Right lobe of liver (tissue), 6 donors: ENCODE results near the gene CTDSP2. TPM values are rescaled to one million over a fixed set of nuclear protein-coding genes. Genes with fewer than 3 reads are reported as not detected.

Experiments used
- ATAC-seq, 4 donors: fragments of 200-7000 bp; cut with Tn5 transposase; one replicate each; pipeline ENCODE4 v1.9.1; 2020; ENCODE audit warnings: mild to moderate bottlenecking in 4 of 4, moderate library complexity in 4 of 4
- DNase-seq, 3 donors: peaks; one replicate each; pipeline ENCODE4 v3.0.0-alpha.2; 2020
- H3K27ac ChIP-seq, 3 donors: fragments of 200-600 bp; one replicate each; pipeline ENCODE4 v1.8.0; 2022
- H3K27me3 ChIP-seq, 2 donors: fragments of 200-600 bp; one replicate each; pipeline ENCODE4 v1.8.0; 2022
- H3K36me3 ChIP-seq, 4 donors: fragments of 200-600 bp; sonication (generic) in 1 of 4; one replicate each; pipeline versions ENCODE4 v1.5.1 to v1.8.0; 2017 to 2022; ENCODE audit warnings: control low read depth in 1 of 4
- H3K4me1 ChIP-seq, 4 donors: fragments of 200-600 bp; sonication (generic) in 1 of 4; one replicate each; pipeline versions ENCODE4 v1.5.1 to v1.8.0; 2017 to 2022; ENCODE audit warnings: control low read depth in 1 of 4
- H3K4me3 ChIP-seq, 3 donors: fragments of 200-600 bp; one replicate each; pipeline ENCODE4 v1.8.0; 2022
- H3K9me3 ChIP-seq, 4 donors: fragments of 200-600 bp; sonication (generic) in 1 of 4; one replicate each; pipeline versions ENCODE4 v1.5.1 to v1.8.0; 2017 to 2022; ENCODE audit warnings: control low read depth in 1 of 4
- CTCF ChIP-seq, 4 donors: fragments of 200-600 bp in 3 of 4; fragments of 450-650 bp in 1 of 4; IDR thresholded peaks; one replicate each; pipeline versions ENCODE4 v1.5.1 to v1.8.0; 2016 to 2022; ENCODE audit warnings: antibody characterized with exemption in 4 of 4, mild to moderate bottlenecking in 2 of 4
- POLR2A ChIP-seq: fragments of 450-650 bp; IDR thresholded peaks from one replicate; pipeline ENCODE4 v1.6.1; 2017; ENCODE audit warnings: antibody characterized with exemption, mild to moderate bottlenecking
- WGBS: methylation state at CpG from one replicate; pipeline ENCODE4 v1.1.6; 2018; ENCODE audit warnings: low coverage, low lambda C conversion rate; ENCODE audit not compliant: insufficient coverage; ENCODE audit errors: missing lambda C conversion rate; 5-methylcytosine and 5-hydroxymethylcytosine counted together
- intact Hi-C, 2 donors: fragments of 100-400 bp; cut with DNase I; formaldehyde crosslinking; loops; one replicate each; pipeline versions ENCODE4 v1.11.2 to v1.14.1; 2022
- total RNA-seq, 6 experiments: library from RNA; depleted of rRNA in 2 of 6; stranded (reverse); fragments of >200 nt in 2 of 6; fragmentation: NEBNext Ultra II Directional in 3 of 6; extraction: Animal tissue kit (Norgen Biotek cat#: 25700) in 3 of 6; gene quantifications; one replicate each; pipeline versions ENCODE4 v1.1.0 to v1.2.4, GENCODE V29; 2016 to 2023
- donor health status: DM: no; HTN: yes; CAD: no.
- donor health status: DM: no; HTN: no; CAD: no.
- donor health status: DM: no; HTN: no; CAD: no.
- donor health status: DM: no; HTN: yes; CAD: no.
- donor health status: DM: no; HTN: yes; CAD: no.

The CTDSP2 gene
- total RNA-seq, 6 experiments from 2014 or later: 39.3 to 84.2 (median 64.7) TPM

- WGBS: no CpG with 5 or more reads among the region's 26 CpGs
- H3K9me3 ChIP-seq: no peaks in the 10 kb centered on the region
- no peaks in the 10 kb centered on the region for H3K27me3 ChIP-seq
- DNase-seq: no peak
- H3K36me3 ChIP-seq: no peaks in the 10 kb centered on the region
- peak overlapping the region; percentile 98 to 99 (median 99) for H3K27ac ChIP-seq
- H3K4me1 ChIP-seq: peaks cover 0 to 34% (median 24%) of the 10 kb centered on the region in 4 donors
- peak overlapping the region; percentile 99 for H3K4me3 ChIP-seq
- no peak for TF ChIP-seq CTCF (IDR thresholded peaks at IDR 0.05)
- TF ChIP-seq POLR2A: no peak
- peak; percentile 1 to 19 (median 6) for ATAC-seq
- intact Hi-C loops: no loop called here
Measured at GRCh38 chr12:57846285-57846576, 298 bp downstream of the CTDSP2 start.

DNA sequence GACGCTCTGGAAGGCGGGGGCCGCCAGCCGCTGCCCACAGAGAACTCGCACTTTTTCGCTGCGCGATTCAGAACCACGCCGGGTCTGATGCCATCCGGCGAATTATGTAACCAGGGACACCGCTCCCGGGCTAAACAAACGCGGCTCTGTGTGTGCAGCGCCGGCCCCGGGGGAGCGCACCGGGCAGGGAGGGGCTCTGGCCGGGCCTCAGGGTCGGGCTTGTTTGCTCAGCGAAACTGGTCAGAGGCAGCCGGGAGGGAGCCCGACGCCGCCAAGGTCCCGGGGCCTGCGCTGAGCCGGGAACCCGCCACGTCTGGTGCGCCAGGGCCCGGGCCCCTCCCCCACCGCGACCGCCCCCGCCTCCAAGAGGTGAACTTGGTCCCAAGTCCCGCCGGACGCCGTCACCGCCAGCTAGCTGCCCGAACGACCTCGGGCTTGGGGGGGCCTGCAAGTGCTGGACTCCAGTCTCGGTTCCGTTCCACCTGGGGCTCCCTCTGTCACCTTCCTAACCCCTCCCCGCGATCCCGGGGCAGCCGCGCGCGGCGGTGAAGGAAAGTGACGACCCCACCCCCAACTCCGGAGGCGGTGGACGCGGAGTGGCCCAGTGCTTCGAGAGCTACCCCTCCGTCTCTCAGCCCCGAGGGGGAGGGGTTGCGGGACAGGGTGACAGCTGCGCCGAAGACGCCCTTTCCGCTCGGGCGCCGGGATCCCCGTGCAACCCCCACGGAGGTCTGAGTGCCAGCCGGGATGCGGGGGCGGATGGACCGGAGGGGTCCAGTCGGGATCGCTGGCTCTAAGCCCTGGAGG, 848 bp downstream of the CTDSP2 start:
- Histone ChIP-seq H3K27me3 (no peaks in the 10 kb centered on the region), H3K9me3 (no peaks in the 10 kb centered on the region), H3K27ac (peak overlapping the region; percentile 98 to 99 (median 99)), H3K4me1 (peaks cover 0 to 40% (median 29%) of the 10 kb centered on the region in 4 donors), H3K4me3 (peak overlapping the region; percentile 99), H3K36me3 (no peaks in the 10 kb centered on the region)
- no peak for TF ChIP-seq CTCF (IDR thresholded peaks at IDR 0.05)
- TF ChIP-seq POLR2A: peak; percentile 60
- ATAC-seq (peak; percentile 59 to 74 (median 73)), DNase-seq (peak; percentile 91 to 95 (median 95))
- WGBS: under 1% methylated on average over 32 of the region's 81 CpGs
- intact Hi-C loops: no loop called here

DNA sequence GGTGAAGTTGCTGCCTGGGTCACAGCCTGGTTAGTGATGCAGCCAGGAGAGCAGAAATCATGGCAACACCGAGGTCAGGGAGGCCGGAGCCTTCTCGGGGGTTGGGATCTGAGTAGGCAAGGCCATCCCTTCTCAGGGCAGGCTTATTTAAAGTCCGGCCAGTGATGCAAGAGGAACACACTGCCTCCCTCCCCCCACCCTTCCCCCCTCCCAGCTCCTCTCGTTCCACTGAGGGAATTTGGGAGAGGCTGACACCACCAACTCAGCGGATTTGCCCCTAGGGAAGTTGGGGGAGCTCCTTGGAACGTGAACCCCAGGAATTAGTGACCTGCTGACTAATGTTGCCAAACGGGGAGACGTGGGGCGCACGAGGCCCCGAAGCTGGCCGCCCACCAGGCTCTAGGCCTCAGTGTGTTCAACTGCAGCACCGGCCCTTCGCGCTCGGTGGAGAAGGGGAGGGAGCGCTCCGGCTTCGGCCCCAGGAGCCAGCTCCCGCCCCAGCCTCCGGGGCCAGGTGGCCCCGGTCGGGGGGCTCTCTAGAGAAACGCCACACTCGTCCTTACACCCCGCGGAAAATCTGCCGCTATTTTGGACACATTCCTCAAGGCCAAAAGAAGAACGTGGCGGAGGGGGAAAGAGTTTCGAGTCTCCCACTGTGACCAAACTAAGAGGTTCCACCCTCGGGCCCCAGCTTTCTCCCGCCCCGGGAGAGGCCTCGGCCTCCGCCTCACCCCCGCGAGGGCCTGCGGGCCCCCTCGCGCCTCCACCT, 1.6 kb downstream of the CTDSP2 start:
- 0% methylated on average over 6 of the region's 42 CpGs for WGBS
- peak overlapping the region; percentile 98 to 99 (median 99) for H3K27ac ChIP-seq
- TF ChIP-seq CTCF (IDR thresholded peaks at IDR 0.05) (no peak), POLR2A (no peak)
- peak; percentile 40 to 61 (median 52) for ATAC-seq
- peak; percentile 73 to 91 (median 90) for DNase-seq
- H3K36me3 ChIP-seq: no peaks in the 10 kb centered on the region
- no peaks in the 10 kb centered on the region for H3K9me3 ChIP-seq
- intact Hi-C loops: no loop called here
- H3K4me3 ChIP-seq: peak overlapping the region; percentile 99
- H3K27me3 ChIP-seq: no peaks in the 10 kb centered on the region
- peaks cover 0 to 48% (median 33%) of the 10 kb centered on the region in 4 donors for H3K4me1 ChIP-seq

DNA sequence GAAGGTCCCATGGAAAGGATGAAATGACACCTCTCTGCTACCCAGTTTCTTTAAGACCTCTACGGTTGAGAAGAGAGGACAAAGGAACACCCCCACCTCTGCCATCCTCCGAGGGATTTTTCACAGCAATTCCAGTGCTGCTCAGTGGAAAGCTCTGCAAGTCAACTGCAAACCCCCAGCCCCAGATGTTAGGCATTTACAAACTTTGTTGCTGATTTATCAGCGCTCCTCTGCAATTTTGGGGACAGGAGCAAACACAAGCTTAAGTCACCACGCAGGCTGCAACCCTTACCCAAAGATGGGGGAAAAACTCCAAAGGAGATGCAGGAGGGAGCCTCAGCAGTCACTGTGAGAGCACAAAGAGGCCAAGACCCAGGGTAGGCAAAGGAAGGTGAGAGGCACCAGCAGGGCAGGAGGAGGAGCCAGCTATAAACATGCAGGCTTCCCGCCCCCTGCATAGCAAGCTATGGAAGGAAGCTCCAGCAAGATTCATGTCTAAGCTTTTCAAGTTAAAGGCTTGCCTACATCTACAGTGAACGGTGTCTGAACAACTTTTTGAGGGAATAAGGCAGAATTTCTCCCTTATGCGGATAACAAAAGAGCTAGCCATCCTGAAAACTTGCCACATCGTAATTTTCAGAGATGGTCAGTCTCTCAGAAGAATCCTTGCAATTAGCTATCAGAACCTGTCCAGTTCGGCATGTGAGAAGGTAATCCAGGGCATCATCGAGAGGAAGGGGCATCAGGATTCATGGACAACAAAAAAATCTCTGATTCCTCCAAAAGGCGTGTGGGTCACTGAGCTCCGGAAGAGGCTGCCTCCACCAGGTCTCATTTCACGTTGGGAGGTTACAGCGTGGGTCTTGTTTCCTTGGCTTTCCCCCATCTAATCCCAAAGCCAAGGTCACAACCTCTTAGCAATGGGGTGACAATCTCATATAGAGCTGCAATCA, 3.9 kb downstream of the CTDSP2 start:
- WGBS: 45% methylated on average over 10 of the region's 14 CpGs
- Histone ChIP-seq H3K27ac (peak overlapping the region in 1 of 3 donors; percentile 24), H3K27me3 (no peaks in the 10 kb centered on the region), H3K4me3 (no peak overlapping the region), H3K4me1 (peaks cover 2 to 71% (median 45%) of the 10 kb centered on the region in 4 donors), H3K9me3 (no peaks in the 10 kb centered on the region), H3K36me3 (no peaks in the 10 kb centered on the region)
- ATAC-seq: no peak
- DNase-seq: no peak
- TF ChIP-seq CTCF (IDR thresholded peaks at IDR 0.05) (no peak), POLR2A (no peak)
- intact Hi-C loops: no loop called here
